WERI-Rb-1 (cell line): ENCODE measurements around the gene ROR2.

Source experiments
- DNase-seq: peaks from one replicate; pipeline ENCODE4 v3.0.0-alpha.2; 2020
- H3K27ac ChIP-seq: fragments of 250-450 bp; sonication (Bioruptor Pico); 2 replicates; pipeline ENCODE4 v1.5.1; 2020; ENCODE audit warnings: mild to moderate bottlenecking, moderate library complexity
- H3K27me3 ChIP-seq: fragments of 250-450 bp; sonication (Bioruptor Pico); 2 replicates; pipeline ENCODE4 v1.5.1; 2021; ENCODE audit warnings: mild to moderate bottlenecking, low read depth, moderate library complexity; ENCODE audit not compliant: insufficient read depth, severe bottlenecking
- H3K36me3 ChIP-seq: fragments of 250-450 bp; sonication (Bioruptor Pico); 2 replicates; pipeline ENCODE4 v1.5.1; 2020; ENCODE audit warnings: mild to moderate bottlenecking, moderate library complexity
- H3K4me3 ChIP-seq: 2 replicates; pipeline ENCODE4 v1.5.1; 2011; ENCODE audit warnings: low read depth, mild to moderate bottlenecking, control low read depth, low read length
- H3K9me3 ChIP-seq: fragments of 250-450 bp; sonication (Bioruptor Pico); 2 replicates; pipeline ENCODE4 v1.5.1; 2021; ENCODE audit warnings: mild to moderate bottlenecking, moderate library complexity; ENCODE audit not compliant: severe bottlenecking
- TF ChIP-seq, protein P1 (sequence below): IDR thresholded peaks from 2 replicates; pipeline ENCODE4 v1.5.1; 2011; ENCODE audit warnings: low read depth, mild to moderate bottlenecking, control low read depth, inconsistent platforms, low read length

The ROR2 gene

GRCh38 chr9:91724068-91724440 lies 226.0 kb downstream of the ROR2 start:
- Histone ChIP-seq H3K27me3 (no peaks in the 10 kb centered on the region), H3K36me3 (peaks cover 38% of the 10 kb centered on the region), H3K27ac (no peak overlapping the region), H3K4me3 (no peak overlapping the region), H3K9me3 (no peaks in the 10 kb centered on the region)
- DNase-seq: no peak
- TF ChIP-seq, protein P1, sequence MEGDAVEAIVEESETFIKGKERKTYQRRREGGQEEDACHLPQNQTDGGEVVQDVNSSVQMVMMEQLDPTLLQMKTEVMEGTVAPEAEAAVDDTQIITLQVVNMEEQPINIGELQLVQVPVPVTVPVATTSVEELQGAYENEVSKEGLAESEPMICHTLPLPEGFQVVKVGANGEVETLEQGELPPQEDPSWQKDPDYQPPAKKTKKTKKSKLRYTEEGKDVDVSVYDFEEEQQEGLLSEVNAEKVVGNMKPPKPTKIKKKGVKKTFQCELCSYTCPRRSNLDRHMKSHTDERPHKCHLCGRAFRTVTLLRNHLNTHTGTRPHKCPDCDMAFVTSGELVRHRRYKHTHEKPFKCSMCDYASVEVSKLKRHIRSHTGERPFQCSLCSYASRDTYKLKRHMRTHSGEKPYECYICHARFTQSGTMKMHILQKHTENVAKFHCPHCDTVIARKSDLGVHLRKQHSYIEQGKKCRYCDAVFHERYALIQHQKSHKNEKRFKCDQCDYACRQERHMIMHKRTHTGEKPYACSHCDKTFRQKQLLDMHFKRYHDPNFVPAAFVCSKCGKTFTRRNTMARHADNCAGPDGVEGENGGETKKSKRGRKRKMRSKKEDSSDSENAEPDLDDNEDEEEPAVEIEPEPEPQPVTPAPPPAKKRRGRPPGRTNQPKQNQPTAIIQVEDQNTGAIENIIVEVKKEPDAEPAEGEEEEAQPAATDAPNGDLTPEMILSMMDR: no peak

GRCh38 chr9:91723420-91724067 lies 226.5 kb downstream of the ROR2 start:
- no peaks in the 10 kb centered on the region for H3K9me3 ChIP-seq
- no peak for DNase-seq
- H3K27me3 ChIP-seq: no peaks in the 10 kb centered on the region
- H3K4me3 ChIP-seq: no peak overlapping the region
- H3K36me3 ChIP-seq: peaks cover 38% of the 10 kb centered on the region
- TF ChIP-seq, protein P1: no peak
- H3K27ac ChIP-seq: no peak overlapping the region

- peaks cover 30% of the 10 kb centered on the region for H3K36me3 ChIP-seq
- H3K4me3 ChIP-seq: no peak overlapping the region
- H3K27me3 ChIP-seq: no peaks in the 10 kb centered on the region
- H3K9me3 ChIP-seq: peaks cover 6% of the 10 kb centered on the region
- no peak for DNase-seq
- TF ChIP-seq, protein P1: no peak
- H3K27ac ChIP-seq: no peak overlapping the region
Measured at GRCh38 chr9:91720751-91721705, 229.0 kb downstream of the ROR2 start.

- no peaks in the 10 kb centered on the region for H3K27me3 ChIP-seq
- no peak for DNase-seq
- H3K36me3 ChIP-seq: peaks cover 23% of the 10 kb centered on the region
- peaks cover 6% of the 10 kb centered on the region for H3K9me3 ChIP-seq
- TF ChIP-seq, protein P1: no peak
- H3K4me3 ChIP-seq: no peak overlapping the region
- no peak overlapping the region for H3K27ac ChIP-seq
Measured at GRCh38 chr9:91720313-91720712, 229.7 kb downstream of the ROR2 start.

- TF ChIP-seq, protein P1: no peak
- H3K27me3 ChIP-seq: no peaks in the 10 kb centered on the region
Measured at GRCh38 chr9:91718071-91718470, 232.0 kb downstream of the ROR2 start.

More at GRCh38 chr9:91718071-91718470, 232.0 kb downstream of the ROR2 start:
- no peak overlapping the region for H3K4me3 ChIP-seq
- H3K36me3 ChIP-seq: peaks cover 2% of the 10 kb centered on the region; the same call in 1 of the 2 replicates
- no peak for DNase-seq
- peaks cover 6% of the 10 kb centered on the region for H3K9me3 ChIP-seq
- H3K27ac ChIP-seq: no peak overlapping the region
